GM19463 (cell line): ENCODE data around the gene PTPRR.

Experiments used
- ATAC-seq: cut with Tn5 transposase; IDR thresholded peaks from one replicate; pipeline ENCODE4 v1.9.1; 2021; ENCODE audit warnings: mild to moderate bottlenecking, moderate library complexity; ENCODE audit not compliant: unreplicated experiment

Gene PTPRR

DNA sequence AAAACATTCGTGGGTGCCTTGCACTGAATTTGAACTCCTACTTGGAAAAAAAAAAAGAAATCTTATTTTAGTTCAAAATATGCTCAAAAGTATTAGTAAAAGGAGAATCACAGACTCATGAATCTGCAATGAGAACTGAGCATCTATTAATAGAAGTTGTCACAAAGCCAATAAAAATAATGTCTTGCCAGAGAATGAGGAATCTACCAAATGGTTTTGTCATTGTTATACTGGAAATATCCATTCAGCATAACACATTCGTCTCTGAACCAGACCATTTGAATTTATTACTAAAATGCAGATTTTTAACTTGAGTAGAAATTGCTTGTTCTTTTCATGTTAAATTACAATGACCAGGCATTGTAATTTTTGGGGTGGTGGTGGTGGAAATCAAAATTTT is 271.7 kb downstream of the PTPRR start:
- ATAC-seq: no peak

DNA sequence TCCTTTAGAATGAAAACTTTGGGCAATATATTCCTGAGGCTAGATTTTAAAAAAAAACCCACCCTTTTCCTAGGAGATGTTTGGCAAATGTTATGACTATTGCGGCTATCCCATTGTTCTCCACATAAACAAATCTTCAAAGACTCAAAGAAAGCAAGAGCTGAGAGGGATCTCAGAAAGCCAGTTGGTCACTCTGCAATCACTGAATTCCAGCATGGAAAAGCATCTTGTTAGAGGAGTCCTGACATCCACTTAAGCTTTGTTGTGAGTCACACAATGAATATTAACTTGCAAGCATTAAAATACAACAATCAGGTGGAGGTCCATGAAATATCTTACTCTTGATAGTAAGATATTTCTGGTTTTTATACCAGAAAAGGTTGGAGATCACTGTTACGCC is 272.3 kb downstream of the PTPRR start:
- ATAC-seq: no peak

DNA sequence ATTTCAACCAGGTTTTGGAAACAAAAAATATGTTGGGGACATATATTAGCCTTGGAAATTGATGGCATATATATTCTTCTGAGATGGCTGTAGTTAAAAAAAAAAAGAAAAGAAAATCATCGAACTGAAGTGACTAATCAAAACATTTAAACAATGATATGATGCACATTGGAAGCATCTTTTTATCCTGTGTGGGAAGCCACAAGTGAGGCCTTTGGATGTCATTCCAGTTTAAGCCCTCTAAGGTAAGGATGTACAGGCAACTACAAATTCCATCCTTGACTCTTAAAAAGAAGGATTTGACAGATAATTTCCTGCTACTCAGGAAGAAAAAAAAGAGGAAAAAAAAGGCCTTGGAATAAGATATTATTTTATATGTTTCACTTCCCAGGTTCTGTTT is 273.7 kb downstream of the PTPRR start:
- no peak for ATAC-seq

DNA sequence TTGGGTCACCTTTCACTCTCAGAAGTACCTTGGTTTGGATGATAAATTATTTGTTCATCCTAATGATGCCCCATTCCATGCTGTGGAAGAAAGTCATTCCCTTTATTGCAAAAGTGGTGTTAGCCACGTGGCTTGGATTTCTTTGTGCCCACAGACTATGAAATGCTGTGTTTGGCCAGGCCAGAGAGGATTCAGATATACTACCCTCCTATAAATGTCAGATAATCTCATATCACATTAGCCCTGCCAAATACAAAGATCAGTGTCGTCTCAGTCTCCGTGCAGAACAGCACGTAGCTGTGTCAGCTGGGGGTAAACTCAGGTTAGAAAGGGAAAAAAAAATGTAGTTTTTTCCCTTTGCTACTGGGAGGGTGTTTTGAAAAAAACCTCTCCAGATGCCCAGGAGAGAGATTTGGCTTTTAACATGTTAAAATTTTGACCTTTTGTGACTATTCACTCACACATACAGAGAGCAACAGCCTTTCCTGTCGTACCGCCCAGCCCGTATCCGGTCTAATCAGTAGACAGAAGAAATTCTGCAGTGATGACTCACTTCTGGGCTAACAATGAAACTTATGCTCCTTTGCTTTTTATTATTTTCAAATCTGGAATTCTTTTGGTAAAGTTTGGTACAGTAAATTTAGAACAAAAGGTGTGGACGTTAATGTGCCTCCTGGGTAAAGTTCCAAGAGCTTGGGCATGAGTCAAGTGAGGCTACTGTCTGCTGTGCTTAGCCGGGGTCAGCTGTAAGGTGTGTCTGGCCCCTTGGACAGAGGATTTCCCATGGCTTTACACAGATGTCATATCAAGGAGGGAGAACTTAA is 274.8 kb downstream of the PTPRR start:
- peak; percentile 88 for ATAC-seq

DNA sequence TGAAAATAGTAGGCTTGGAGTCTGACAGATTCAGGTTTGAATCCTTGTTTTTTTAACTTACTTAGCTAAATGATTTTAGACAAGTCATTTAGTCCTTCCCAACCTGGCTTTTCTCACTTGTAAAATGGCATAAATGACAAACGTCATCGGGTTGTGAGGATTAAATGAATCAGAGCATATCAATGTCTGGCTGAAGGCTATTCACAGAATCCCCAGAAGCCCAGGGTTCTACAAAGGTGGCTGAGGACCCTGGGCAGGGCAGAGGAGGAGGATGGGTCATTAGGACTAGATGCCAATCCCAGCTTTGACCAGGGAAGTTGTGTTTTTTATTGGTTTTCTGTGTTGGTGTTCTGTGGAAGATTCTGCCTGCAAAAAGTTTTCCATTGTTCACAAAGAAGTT is 275.7 kb downstream of the PTPRR start:
- ATAC-seq: no peak

DNA sequence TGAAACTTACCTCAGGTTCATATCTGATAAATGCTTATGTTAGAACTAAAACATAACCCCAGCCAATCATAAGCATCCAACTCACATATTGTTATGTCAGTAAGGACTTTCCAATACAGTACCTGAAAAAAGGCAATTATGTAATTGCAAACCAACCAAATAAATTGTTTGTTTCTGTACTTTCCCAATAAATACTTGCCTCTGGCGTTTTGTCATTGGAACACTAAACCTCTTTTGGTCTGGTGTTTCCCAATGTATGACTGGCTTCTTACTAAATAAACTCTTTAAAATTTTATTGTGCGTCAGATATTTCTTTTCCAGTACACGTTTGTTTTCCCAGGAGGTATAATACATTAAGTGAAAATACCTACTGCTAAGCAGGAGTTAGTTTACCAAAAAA is 276.6 kb downstream of the PTPRR start:
- no peak for ATAC-seq

DNA sequence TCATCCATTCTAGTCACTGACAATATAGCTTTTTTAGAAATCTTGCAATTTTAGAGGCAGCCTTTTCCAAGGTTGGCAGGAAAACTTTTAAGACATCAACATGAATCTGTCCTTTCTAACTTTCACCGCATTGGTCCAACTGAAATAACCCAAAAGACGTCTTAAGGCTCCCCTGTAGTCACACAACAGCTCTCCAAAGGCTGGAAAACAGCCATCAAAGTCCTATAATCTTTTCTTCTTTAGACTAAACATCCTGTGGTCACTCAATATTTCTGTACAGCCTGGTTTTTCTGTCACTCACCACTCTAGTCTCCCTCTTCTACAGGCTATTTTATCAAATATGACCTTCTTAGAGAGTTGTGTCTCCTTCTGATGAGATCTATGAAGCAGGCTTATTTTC is 278.8 kb downstream of the PTPRR start:
- no peak for ATAC-seq

DNA sequence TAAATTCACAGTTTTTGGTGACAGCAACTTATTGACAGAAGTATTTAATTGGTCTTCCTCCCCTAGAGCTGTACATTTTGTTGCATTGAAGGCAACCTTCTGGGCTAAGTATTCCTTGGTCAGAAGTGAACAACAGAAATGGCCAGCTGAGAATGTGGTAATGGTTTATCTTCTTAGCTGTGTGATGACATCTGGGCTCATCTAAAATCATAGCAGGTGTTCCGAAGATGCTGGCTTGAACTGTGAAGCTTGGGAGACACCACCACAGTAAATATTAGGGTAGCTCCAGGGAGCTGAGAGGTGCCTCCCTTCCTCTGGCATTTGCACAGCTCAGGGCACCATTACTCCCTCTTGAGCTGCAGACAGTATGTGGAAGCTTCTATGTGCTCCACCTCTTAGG is 279.6 kb downstream of the PTPRR start:
- ATAC-seq: no peak

DNA sequence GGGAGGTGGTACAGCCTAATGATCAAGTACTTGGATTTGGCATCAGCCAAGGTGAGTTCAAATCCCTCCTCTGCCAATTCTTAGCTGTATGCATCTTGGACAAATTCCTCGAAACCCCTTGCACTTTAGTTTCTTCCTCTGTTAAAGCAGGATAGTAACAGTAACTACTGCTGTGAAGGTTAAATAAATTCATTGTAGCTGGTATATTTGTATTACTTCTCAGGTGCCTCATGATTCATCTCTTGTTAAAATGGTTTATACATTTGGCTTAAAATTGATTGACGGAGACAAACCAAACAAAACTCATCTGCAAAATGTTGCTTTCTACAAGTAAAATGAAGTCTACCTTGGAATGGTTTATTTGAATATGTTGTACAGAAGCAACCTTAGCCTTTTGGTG is 281.0 kb downstream of the PTPRR start:
- ATAC-seq: no peak

DNA sequence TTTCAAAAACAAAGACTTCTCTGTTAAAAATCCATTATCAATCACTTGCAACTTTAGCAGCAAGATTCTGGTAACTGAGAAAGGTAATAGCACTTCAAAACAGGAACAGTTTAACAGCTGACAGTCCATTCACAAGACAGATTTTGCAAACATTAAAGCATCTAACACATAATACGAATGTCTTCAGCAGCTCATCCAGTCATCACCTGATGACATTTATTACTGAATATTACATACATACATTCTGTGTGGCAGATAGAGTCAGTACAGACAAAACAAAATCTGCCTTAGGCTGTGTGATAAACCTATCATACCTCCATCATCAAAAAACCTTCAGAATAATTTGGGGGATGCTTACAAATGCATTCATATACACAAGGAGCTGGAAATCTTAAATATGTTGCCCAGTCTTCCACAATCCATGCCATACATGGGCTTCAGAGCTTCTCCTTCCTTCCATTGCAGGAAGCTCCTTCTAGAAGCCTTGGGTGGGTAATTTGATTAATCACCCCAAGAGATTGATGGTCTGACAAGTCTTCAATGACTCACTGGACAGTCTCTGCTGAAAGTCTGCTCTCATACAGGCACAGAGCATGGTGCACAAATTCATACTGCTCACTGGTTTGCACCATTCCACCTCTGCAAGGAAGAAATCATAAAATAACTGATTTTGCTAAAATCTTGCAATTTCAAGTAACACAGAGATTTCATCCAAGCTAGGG is 281.7 kb downstream of the PTPRR start:
- no peak for ATAC-seq

DNA sequence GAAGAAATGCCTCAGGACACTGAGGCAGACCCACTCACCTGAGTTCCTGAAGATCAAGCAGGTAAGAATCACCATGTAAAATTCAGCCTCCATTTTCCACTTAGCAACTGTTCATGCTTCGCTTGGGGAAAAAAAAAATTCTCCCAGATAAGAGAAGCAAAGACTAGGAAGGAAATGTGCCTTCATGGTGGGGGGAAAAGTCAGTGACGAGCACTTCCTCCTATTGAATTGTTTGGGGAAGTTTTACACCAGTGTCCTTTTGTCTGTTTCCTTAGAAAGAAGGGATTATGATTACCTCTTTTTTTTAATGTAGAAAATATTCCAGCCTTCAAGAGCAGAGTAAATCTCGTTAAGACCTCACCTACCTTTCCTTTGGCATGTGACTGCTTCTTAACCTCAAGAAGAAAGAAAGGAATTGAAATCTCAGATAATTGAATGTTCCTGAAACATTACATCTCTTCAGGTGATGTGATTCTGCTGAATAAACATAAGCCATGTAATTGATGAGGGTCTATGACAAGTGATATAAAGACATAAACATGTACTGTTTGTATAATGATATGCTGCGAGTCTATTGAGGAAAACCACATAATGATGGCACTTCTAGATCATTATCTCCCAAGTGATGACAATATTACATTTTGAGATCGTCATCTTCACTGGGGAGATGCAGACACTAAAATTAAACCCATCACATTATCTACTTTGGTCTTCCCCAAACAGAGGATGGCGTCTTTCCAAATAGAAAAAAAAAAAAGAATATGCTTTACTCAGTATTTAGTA is 283.0 kb downstream of the PTPRR start, which contains the start of gene PTPRB:
Gene PTPRB, minus strand, starts transcription at position 127 of the 783 bp plus-strand sequence. Its CDS starts 34 bp downstream, at position 93.
- ATAC-seq: no peak

DNA sequence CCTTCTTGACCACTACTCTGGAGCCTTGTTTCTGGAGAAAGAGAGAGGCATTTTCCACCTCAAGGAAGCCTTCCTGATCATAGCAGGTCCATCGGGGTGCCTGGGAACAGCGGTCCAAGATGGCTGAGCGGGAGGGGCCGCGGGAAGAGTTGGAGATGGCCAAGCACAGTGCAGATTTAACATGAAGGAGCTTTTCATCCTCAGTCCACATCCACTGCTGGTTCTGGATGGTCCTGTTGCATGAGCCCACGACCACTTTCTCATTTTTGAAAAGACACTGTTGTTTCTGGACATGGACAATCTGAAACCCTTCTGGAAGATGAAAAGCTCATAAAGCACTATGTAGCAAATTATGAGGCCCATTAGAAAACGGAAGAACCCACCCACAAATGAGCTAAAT is 284.8 kb downstream of the PTPRR start:
- ATAC-seq: no peak

DNA sequence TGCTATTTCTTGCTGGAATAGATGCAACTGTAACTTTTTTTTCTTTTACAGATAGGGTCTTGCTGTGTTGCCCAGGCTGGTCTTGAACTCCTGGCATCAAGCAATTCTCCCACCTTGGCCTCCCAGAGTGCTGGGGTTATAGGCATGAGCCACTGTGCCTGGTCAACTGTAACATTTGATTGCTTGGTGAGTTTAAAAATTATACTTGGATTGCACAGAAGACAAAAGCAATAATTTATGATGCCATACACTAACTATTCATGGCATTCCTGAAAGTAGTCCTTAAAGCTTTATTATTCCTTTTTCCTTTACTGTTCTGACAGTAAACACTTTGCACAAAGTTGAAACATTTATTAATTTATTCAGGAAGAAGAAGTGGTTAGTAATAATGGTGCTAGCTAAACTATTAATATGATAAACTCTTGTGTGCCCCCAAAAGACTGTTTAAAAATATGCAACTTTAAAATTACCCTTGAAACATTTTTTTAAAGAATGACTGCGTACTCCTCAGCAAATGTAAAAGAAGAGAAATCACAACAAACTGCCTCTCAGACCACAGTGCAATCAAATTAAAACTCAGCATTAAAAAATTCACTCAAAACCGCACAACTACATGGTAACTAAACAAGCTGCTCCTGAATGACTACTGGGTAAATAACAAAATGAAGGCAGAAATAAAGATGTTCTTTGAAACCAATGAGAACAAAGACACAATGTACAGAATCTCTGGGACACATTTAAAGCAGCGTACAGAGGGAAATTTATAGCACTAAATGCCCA is 291.6 kb downstream of the PTPRR start:
- no peak for ATAC-seq

DNA sequence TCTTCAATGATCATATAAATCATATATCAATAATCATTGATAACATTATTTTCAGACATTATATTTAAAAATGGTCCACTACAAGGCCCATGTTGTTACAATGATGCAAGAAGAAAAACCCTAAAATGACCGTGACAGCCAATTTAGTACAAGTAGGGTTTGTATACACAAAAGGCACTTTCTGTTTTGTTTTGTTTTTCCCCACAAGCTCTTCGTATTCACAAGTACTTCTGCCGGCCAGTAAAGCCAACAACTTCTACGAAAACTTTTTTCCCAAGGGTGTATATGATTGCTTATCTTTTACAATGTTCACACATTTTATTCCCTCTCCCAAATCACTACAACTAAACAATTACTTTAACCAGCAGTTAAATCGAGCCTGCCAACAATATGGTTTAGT is 292.9 kb downstream of the PTPRR start:
- ATAC-seq: no peak

DNA sequence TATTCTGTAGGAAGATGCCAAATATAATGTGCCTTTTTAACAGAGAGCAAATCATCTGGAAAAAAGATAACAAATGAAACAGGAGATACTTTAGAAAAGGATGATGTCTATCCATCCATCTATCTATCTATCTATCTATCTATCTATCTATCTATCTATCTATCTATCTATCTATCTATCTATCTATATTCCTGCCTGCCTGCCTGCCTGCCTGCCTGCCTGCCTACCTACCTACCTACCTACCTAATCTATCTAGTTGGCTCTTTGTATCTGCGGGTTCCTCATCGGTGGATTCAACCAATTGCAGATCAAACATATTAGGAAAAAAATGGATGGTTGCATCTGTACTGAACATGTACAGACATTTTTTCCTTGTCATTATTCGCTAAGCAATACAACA is 294.4 kb downstream of the PTPRR start:
- ATAC-seq: no peak

DNA sequence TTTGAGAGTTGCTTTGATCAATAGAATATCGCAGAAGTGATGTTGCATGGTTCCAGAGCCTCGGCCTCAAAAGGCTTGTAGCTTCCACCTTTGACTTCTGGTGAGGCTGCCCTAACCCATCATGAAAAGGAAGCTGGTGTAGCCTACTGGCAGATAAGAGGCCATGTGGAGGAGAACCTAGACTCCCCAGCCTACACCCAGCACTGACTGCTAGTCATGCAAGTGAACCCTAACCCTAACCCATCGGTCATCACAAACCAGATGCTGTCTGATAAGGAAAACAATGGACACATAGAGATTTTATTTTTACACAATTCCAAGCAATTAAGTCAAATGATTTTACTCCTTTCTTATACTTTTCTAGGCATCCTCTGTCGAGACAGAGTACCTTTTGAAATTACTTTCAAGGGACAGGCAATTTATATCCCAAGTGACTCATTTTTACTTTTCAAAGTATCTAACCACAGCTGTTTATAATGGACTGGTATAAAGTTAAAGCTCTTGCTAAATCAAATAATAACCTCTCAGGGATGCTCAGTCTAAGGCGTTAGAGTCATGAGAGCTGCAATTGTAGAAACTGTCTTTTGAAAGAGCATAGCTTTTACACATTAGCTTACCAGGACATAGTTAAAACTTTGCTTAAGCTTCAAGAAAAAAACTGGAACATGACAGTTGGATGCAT is 300.9 kb downstream of the PTPRR start:
- no peak for ATAC-seq

DNA sequence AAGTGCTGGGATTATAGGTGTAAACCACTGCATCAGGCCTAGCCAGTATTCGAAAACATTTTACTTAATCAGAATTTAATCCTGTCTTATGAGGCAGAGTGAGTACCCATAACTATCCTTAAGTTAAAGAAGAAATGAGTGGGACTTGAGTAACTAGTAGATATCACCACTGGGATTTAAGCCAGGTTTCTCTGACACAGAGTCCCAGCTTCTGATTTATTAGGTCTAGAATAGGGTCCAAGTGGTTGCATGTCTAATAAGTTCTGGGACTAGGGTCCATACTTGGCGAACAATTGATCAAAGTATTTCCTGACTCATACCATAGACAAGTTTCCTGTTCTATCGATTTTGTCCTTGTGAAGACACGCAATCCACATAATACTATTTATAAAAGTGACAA is 302.2 kb downstream of the PTPRR start:
- ATAC-seq: no peak

DNA sequence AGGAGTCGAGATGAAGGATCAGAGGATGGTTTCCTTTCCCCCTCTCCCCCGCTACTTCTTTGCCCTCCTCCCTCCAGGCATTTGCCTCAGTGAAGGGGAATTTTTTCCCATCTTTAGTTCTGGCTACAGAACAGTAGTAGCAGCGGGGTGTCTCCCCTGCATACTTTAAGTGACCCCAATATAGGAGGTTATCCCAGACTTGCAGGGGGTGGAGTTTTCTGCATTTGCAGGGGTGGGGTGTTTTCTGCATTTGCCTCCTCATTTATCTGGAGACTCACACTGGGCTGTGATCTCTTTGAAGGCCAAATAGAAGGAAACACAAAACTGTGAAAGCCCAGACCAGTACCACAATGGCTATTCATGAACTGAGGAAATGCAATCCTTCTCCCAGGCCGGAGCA is 303.1 kb downstream of the PTPRR start:
- no peak for ATAC-seq

DNA sequence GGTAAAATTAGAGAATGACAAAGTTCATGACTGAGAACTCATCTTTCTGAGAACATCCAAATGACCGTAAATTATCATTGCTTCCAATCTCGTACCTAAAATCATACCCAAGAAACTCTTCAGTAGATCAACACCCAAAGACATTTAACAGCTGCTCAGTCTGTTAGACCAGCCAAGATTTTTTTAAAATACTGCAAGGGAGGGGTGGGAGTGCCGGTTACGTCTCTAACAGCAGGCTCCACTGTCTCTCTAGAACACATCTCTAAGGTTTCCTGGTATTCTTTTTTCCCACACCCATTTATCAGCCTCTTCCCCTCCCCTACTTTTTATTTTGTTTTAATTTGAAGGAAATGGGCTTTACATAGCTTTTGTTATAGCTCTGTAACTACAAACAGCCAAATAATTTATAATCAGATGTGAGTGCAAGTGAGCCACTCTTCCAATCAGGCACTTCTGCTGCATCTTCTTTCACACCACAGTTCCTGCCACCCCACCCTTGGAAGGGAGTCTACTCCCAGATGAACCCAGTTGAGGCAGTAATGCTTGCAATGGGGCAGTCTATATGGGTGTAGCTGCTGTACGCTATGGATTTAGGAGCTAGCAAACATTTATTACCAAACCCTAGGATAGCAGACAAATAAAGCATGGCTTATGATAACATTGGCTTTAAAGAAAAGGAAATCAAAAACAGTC is 305.2 kb downstream of the PTPRR start:
- ATAC-seq: no peak
